EL (cell line): Measurements from ENCODE around the gene NCOA3.
"Not testable (repeated sequence)": the region's sequence is repeated elsewhere in the genome, so short reads cannot be mapped to it uniquely, and the experiment has no call there.

Source experiments
- DNase-seq: peaks from one replicate; pipeline ENCODE4 v3.0.0-alpha.2; 2016

Gene NCOA3

GRCh38 chr20:47501482-47502270 lies at the start of gene NCOA3:
Gene NCOA3, plus strand, starts transcription at chr20:47501887. Its CDS starts 120,361 bp downstream, at chr20:47622248.
- DNase-seq, result peak; percentile 97

GRCh38 chr20:47452736-47453161 lies 48.9 kb upstream of the NCOA3 start:
- DNase-seq, result no peak

- peak; percentile 96 for DNase-seq
These were observed 48.4 kb upstream of the NCOA3 start for GRCh38 chr20:47453167-47453782.

- no peak for DNase-seq
These were observed 47.2 kb upstream of the NCOA3 start for GRCh38 chr20:47454298-47455132.

- DNase-seq, result no peak
These were observed 46.3 kb upstream of the NCOA3 start for GRCh38 chr20:47455133-47456040.

GRCh38 chr20:47456041-47456537 lies 45.6 kb upstream of the NCOA3 start:
- DNase-seq, result no peak

- DNase-seq, result peak; percentile 71
These were observed 44.5 kb upstream of the NCOA3 start for GRCh38 chr20:47456952-47457724.

GRCh38 chr20:47458280-47459050 lies 43.2 kb upstream of the NCOA3 start:
- DNase-seq, result not testable (repeated sequence)

- DNase-seq, result no peak
These were observed 42.2 kb upstream of the NCOA3 start for GRCh38 chr20:47459344-47460073.

GRCh38 chr20:47460761-47461112 lies 41.0 kb upstream of the NCOA3 start:
- DNase-seq, result not testable (repeated sequence)

GRCh38 chr20:47461120-47461685 lies 40.5 kb upstream of the NCOA3 start:
- no peak for DNase-seq

- DNase-seq, result not testable (repeated sequence)
These were observed 39.8 kb upstream of the NCOA3 start for GRCh38 chr20:47461906-47462305.

- DNase-seq, result peak; percentile 98
These were observed 37.1 kb upstream of the NCOA3 start for GRCh38 chr20:47464380-47465101.

- no peak for DNase-seq
These were observed 36.2 kb upstream of the NCOA3 start for GRCh38 chr20:47465335-47466090.

GRCh38 chr20:47466213-47466612 lies 35.5 kb upstream of the NCOA3 start:
- DNase-seq, result no peak

- no peak for DNase-seq
These were observed 34.8 kb upstream of the NCOA3 start for GRCh38 chr20:47466704-47467459.
